Fibroblast of lung (primary cell): Measurements from ENCODE around the gene ING1. TPM values are rescaled to one million over a fixed set of nuclear protein-coding genes. Genes with fewer than 3 reads are reported as not detected.

ENCODE experiments used
- DNase-seq, 2 donors: peaks; one replicate each; pipeline versions ENCODE4 v3.0.0 to v3.0.0-alpha.2; 2010; ENCODE audit warnings: low read depth in 2 of 2
- H2AFZ ChIP-seq: 2 replicates; pipeline ENCODE4 v1.5.1; 2012; ENCODE audit warnings: low read length, control low read depth, inconsistent platforms
- H3K27ac ChIP-seq: 2 replicates; pipeline ENCODE4 v1.5.1; 2011; ENCODE audit warnings: low read length, control low read depth; ENCODE audit not compliant: insufficient read depth
- H3K27me3 ChIP-seq: 2 replicates; pipeline ENCODE4 v1.5.1; 2011; ENCODE audit warnings: mild to moderate bottlenecking, low read length; ENCODE audit not compliant: control insufficient read depth, insufficient read depth
- H3K36me3 ChIP-seq: 2 replicates; pipeline ENCODE4 v1.5.1; 2011; ENCODE audit warnings: low read length; ENCODE audit not compliant: control insufficient read depth, insufficient read depth
- H3K4me1 ChIP-seq: 2 replicates; pipeline ENCODE4 v1.5.1; 2011; ENCODE audit warnings: low read length; ENCODE audit not compliant: control insufficient read depth, insufficient read depth; ENCODE audit errors: extremely low read depth
- H3K4me2 ChIP-seq: 2 replicates; pipeline ENCODE4 v1.5.1; 2011; ENCODE audit warnings: low read length, control low read depth; ENCODE audit not compliant: insufficient read depth; ENCODE audit errors: extremely low read depth
- H3K4me3 ChIP-seq, 4 experiments: fragments of 200-600 bp in 1 of 4; sonication (generic) in 1 of 4; replicated peaks in 1 of 4; 2 replicates each; pipeline ENCODE4 v1.5.1; 2011 to 2016; ENCODE audit warnings: low read length in 4 of 4, low read depth in 3 of 4, mild to moderate bottlenecking in 3 of 4, control low read depth in 2 of 4, inconsistent platforms in 1 of 4, mixed read lengths in 1 of 4; ENCODE audit not compliant: insufficient read depth in 1 of 4; ENCODE audit errors: control extremely low read depth in 1 of 4
- H3K79me2 ChIP-seq: 2 replicates; pipeline ENCODE4 v1.5.1; 2012; ENCODE audit warnings: mild to moderate bottlenecking, low read length, inconsistent platforms; ENCODE audit not compliant: control insufficient read depth, insufficient read depth
- H3K9ac ChIP-seq: 2 replicates; pipeline ENCODE4 v1.5.1; 2011; ENCODE audit warnings: mild to moderate bottlenecking, low read length, control low read depth; ENCODE audit not compliant: insufficient read depth
- H3K9me3 ChIP-seq: 2 replicates; pipeline ENCODE4 v1.5.1; 2012; ENCODE audit warnings: low read depth, low read length; ENCODE audit not compliant: control insufficient read depth, insufficient read depth
- H4K20me1 ChIP-seq: 2 replicates; pipeline ENCODE4 v1.5.1; 2011; ENCODE audit warnings: low read length; ENCODE audit not compliant: control insufficient read depth, insufficient read depth; ENCODE audit errors: extremely low read depth
- CTCF ChIP-seq, 2 donors: IDR thresholded peaks in 1 of 2; conservative IDR thresholded peaks in 1 of 2; 1 replicate in 1 of 2; 2 replicates in 1 of 2; pipeline ENCODE4 v1.5.1; 2011 to 2012; ENCODE audit warnings: low read length in 2 of 2, control low read depth in 1 of 2, inconsistent platforms in 1 of 2, low read depth in 1 of 2, mild to moderate bottlenecking in 1 of 2
- EZH2 ChIP-seq: IDR thresholded peaks from 2 replicates; pipeline ENCODE4 v1.5.1; 2012; ENCODE audit warnings: low read length, control low read depth, mild to moderate bottlenecking; ENCODE audit errors: missing control alignments
- polyA plus RNA-seq, 2 donors: library from polyadenylated mRNA; depleted of rRNA in 1 of 2; stranded (reverse) in 1 of 2; unstranded in 1 of 2; fragments of >200 nt; gene quantifications; 2 replicates each; pipeline ENCODE4 v1.2.1, GENCODE V29; 2011 to 2012; ENCODE audit warnings: missing spikeins in 1 of 2
- total RNA-seq: library from RNA; depleted of rRNA; stranded (reverse); fragments of >200 nt; gene quantifications from 2 replicates; pipeline ENCODE4 v1.2.1, GENCODE V29; 2014

ING1 gene
- total and polyA plus RNA-seq, 2 donors (not counting 1 experiment from before 2014, with no cell fraction given) = 7.9 to 13.0 TPM

DNA sequence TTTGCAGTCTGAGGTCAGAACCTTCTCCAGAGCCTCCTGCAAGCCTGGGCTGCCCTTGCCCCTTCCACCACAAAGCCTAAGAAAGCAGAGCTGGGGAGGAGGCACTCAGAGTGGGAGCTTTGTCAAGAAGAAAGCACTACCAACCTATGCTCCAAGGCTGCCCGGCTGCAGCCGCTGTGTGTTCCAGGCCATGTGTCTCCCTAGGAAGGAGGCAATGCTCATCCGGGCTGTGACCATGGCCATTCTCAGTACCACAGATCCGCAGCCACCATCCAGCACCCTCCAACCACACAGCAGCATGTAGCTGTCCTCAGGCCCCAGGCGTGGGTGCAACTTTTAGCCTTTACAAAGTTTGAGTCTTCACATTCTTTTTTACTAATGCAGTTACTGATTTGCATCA, 29.6 kb upstream of the ING1 start:
- no peak overlapping the region for H3K27ac ChIP-seq
- no peaks in the 10 kb centered on the region for H4K20me1 ChIP-seq
- peaks cover 17% of the 10 kb centered on the region for H3K36me3 ChIP-seq
- peaks cover 2% of the 10 kb centered on the region for H3K4me1 ChIP-seq
- TF ChIP-seq CTCF (conservative IDR thresholded peaks at IDR 0.05 in 1 of 2, IDR thresholded peaks at IDR 0.05 in 1 of 2; ENCODE audit: low read depth in 1 of 2, low read length in 2 of 2) = no peak
- TF ChIP-seq EZH2 = no peak
- no peaks in the 10 kb centered on the region for H3K9me3 ChIP-seq
- no peaks in the 10 kb centered on the region for H3K79me2 ChIP-seq
- no peak overlapping the region for H2AFZ ChIP-seq
- no peak overlapping the region for H3K9ac ChIP-seq
- no peak overlapping the region for H3K4me2 ChIP-seq
- DNase-seq = no peak
- H3K27me3 ChIP-seq = no peaks in the 10 kb centered on the region
- H3K4me3 ChIP-seq = no peak overlapping the region

DNA sequence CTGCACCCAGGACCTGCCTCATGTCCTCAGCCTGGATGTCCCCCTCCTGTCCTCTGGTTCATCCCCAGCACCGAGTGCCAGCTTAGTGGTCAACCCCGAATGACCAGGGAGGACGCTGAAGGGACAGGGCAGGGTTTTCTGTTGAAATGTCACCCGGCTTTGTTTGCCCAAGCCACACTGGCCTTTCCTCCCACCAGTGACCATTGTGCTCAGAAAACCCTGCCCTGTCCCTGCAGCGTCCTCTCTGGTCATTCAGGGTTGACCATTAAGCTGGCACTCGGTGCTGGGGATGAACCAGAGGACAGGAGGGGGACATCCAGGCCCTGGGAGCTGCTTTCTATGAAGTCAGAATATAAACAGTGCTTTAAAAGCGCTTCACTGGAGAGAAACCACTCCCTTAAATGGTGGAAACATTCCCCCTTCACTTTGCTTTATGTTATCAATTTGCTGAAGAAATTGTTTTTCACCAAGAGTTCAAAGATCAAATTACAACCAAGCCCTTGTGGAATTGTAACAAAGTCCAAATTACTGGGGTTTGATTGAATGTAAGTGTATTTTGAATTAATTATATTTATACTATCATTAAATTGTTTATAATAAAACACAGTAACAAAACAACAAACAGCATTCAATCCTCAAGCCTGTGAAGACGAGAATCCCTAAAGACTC, 29.0 kb upstream of the ING1 start:
- peak in 1 of 2 donors; percentile 18 for DNase-seq
- Histone ChIP-seq H3K27ac (no peak overlapping the region), H3K36me3 (peaks cover 17% of the 10 kb centered on the region)

More for the DNA sequence above, 29.0 kb upstream of the ING1 start:
- no peaks in the 10 kb centered on the region for H3K27me3 ChIP-seq
- no peaks in the 10 kb centered on the region for H4K20me1 ChIP-seq
- no peak overlapping the region for H3K4me2 ChIP-seq
- H3K79me2 ChIP-seq = no peaks in the 10 kb centered on the region
- no peak overlapping the region for H2AFZ ChIP-seq
- H3K4me3 ChIP-seq = no peak overlapping the region
- peaks cover 2% of the 10 kb centered on the region for H3K4me1 ChIP-seq
- H3K9ac ChIP-seq = no peak overlapping the region
- H3K9me3 ChIP-seq = no peaks in the 10 kb centered on the region
- TF ChIP-seq EZH2 (no peak), CTCF (conservative IDR thresholded peaks at IDR 0.05 in 1 of 2, IDR thresholded peaks at IDR 0.05 in 1 of 2; ENCODE audit: low read depth in 1 of 2, low read length in 2 of 2) (no peak)
